AG10803 (cell line): ENCODE data around the gene EPB41L4B.

Source experiments
- DNase-seq: peaks from one replicate; pipeline ENCODE4 v3.0.0; 2010; ENCODE audit warnings: low read depth
- H3K4me3 ChIP-seq: 2 replicates; pipeline ENCODE4 v1.5.1; 2011; ENCODE audit warnings: mild to moderate bottlenecking, low read length, control low read depth
- CTCF ChIP-seq: conservative IDR thresholded peaks from 2 replicates; pipeline ENCODE4 v1.5.1; 2011; ENCODE audit warnings: mild to moderate bottlenecking, low read length, control low read depth, inconsistent platforms

EPB41L4B gene

GRCh38 chr9:109238125-109238524 is 82.7 kb downstream of the EPB41L4B start:
- DNase-seq: no peak
- no peak for TF ChIP-seq CTCF

GRCh38 chr9:109232449-109233237 is 88.2 kb downstream of the EPB41L4B start:
- DNase-seq: peak; percentile 65
- H3K4me3 ChIP-seq: no peak overlapping the region
- TF ChIP-seq CTCF: no peak

More at GRCh38 chr9:109238125-109238524, 82.7 kb downstream of the EPB41L4B start:
- H3K4me3 ChIP-seq: no peak overlapping the region

GRCh38 chr9:109231593-109231992 is 89.3 kb downstream of the EPB41L4B start:
- H3K4me3 ChIP-seq: no peak overlapping the region
- no peak for DNase-seq
- TF ChIP-seq CTCF: no peak

- TF ChIP-seq CTCF: no peak
- no peak for DNase-seq
- H3K4me3 ChIP-seq: no peak overlapping the region
Observed at GRCh38 chr9:109230277-109230676, 90.6 kb downstream of the EPB41L4B start.

- DNase-seq: no peak
- no peak for TF ChIP-seq CTCF
Observed at GRCh38 chr9:109229682-109230081, 91.2 kb downstream of the EPB41L4B start.

GRCh38 chr9:109228093-109228642 is 92.7 kb downstream of the EPB41L4B start:
- no peak for TF ChIP-seq CTCF
- H3K4me3 ChIP-seq: no peak overlapping the region

More at GRCh38 chr9:109229682-109230081, 91.2 kb downstream of the EPB41L4B start:
- no peak overlapping the region for H3K4me3 ChIP-seq

GRCh38 chr9:109225629-109226028 is 95.2 kb downstream of the EPB41L4B start:
- TF ChIP-seq CTCF: no peak
- no peak for DNase-seq
- no peak overlapping the region for H3K4me3 ChIP-seq

More at GRCh38 chr9:109228093-109228642, 92.7 kb downstream of the EPB41L4B start:
- DNase-seq: no peak
